Measurements from ENCODE around the gene POC1A.

Gene POC1A

GRCh38 chr3:52197842-52198625, 43.8 kb upstream of the POC1A start, which contains the start of gene ALAS1:
ALAS1 (plus strand) TSS chr3:52198160; CDS start chr3:52199242, 1,082 bp downstream.
- peak within 1 kb of the TSS; percentile 99 for H3K4me3 Mint-ChIP-seq
- peaks cover 12% of the 10 kb centered on the region for H3K27me3 Mint-ChIP-seq (ENCODE audit: low read depth, poor library complexity)
- no peaks in the 10 kb centered on the region for H3K9me3 Mint-ChIP-seq
- H3K36me3 Mint-ChIP-seq (ENCODE audit: low read depth): peaks cover 36% of the 10 kb centered on the region
- TF ChIP-seq CTCF (IDR thresholded peaks at IDR 0.05): peak; percentile 26
- peak; percentile 98 for DNase-seq
- H3K4me1 Mint-ChIP-seq: peaks cover 32% of the 10 kb centered on the region
- H3K27ac Mint-ChIP-seq: no peak within 1 kb of the TSS

GRCh38 chr3:52197499-52197841, 43.2 kb upstream of the POC1A start:
- peak overlapping the region; percentile 73 for H3K4me3 Mint-ChIP-seq

GRCh38 chr3:52196977-52197376, 42.8 kb upstream of the POC1A start:
- no peak for DNase-seq
- H3K36me3 Mint-ChIP-seq (ENCODE audit: low read depth): peaks cover 28% of the 10 kb centered on the region
- H3K27ac Mint-ChIP-seq: no peak overlapping the region
- no peak for TF ChIP-seq CTCF (IDR thresholded peaks at IDR 0.05)
- H3K27me3 Mint-ChIP-seq (ENCODE audit: low read depth, poor library complexity): peaks cover 15% of the 10 kb centered on the region
- H3K9me3 Mint-ChIP-seq: no peaks in the 10 kb centered on the region
- peaks cover 32% of the 10 kb centered on the region for H3K4me1 Mint-ChIP-seq
- no peak overlapping the region for H3K4me3 Mint-ChIP-seq

More at GRCh38 chr3:52197499-52197841, 43.2 kb upstream of the POC1A start:
- Mint-ChIP-seq H3K9me3 (no peaks in the 10 kb centered on the region), H3K27ac (no peak overlapping the region), H3K27me3 (ENCODE audit: low read depth, poor library complexity) (peaks cover 15% of the 10 kb centered on the region), H3K36me3 (ENCODE audit: low read depth) (peaks cover 33% of the 10 kb centered on the region), H3K4me1 (peaks cover 32% of the 10 kb centered on the region)
- TF ChIP-seq CTCF (IDR thresholded peaks at IDR 0.05): no peak
- no peak for DNase-seq

- no peak for DNase-seq
- peaks cover 15% of the 10 kb centered on the region for H3K27me3 Mint-ChIP-seq (ENCODE audit: low read depth, poor library complexity)
- H3K9me3 Mint-ChIP-seq: no peaks in the 10 kb centered on the region
- no peak overlapping the region for H3K4me3 Mint-ChIP-seq
- no peak for TF ChIP-seq CTCF (IDR thresholded peaks at IDR 0.05)
- peaks cover 17% of the 10 kb centered on the region for H3K36me3 Mint-ChIP-seq (ENCODE audit: low read depth)
- H3K4me1 Mint-ChIP-seq: peaks cover 41% of the 10 kb centered on the region
- peak overlapping the region; percentile 38 for H3K27ac Mint-ChIP-seq
These were observed 41.7 kb upstream of the POC1A start for GRCh38 chr3:52195823-52196331.

- H3K36me3 Mint-ChIP-seq (ENCODE audit: low read depth): peaks cover 13% of the 10 kb centered on the region
- H3K4me3 Mint-ChIP-seq: no peak overlapping the region
- peaks cover 15% of the 10 kb centered on the region for H3K27me3 Mint-ChIP-seq (ENCODE audit: low read depth, poor library complexity)
- no peak for DNase-seq
- no peaks in the 10 kb centered on the region for H3K9me3 Mint-ChIP-seq
- no peak overlapping the region for H3K27ac Mint-ChIP-seq
- no peak for TF ChIP-seq CTCF (IDR thresholded peaks at IDR 0.05)
- peaks cover 46% of the 10 kb centered on the region for H3K4me1 Mint-ChIP-seq
These were observed 41.0 kb upstream of the POC1A start for GRCh38 chr3:52195291-52195597.

All from nephron progenitor cell (in vitro differentiated cells).